Upper lobe of left lung (tissue), 6 donors: ENCODE measurements around the gene ATAD5. TPM values are rescaled to one million over a fixed set of nuclear protein-coding genes. Genes with fewer than 3 reads are reported as not detected.

Source experiments
- ATAC-seq, 2 donors: fragments of 200-7000 bp; cut with Tn5 transposase; one replicate each; pipeline ENCODE4 v1.9.1; 2022; ENCODE audit warnings: mild to moderate bottlenecking in 2 of 2, moderate library complexity in 2 of 2; ENCODE audit not compliant: low FRiP score in 2 of 2
- DNase-seq, 2 donors: peaks; one replicate each; pipeline ENCODE4 v3.0.0-alpha.2; 2019 to 2020
- H3K27ac ChIP-seq, 4 donors: fragments of 200-600 bp; sonication (generic); one replicate each; pipeline ENCODE4 v1.5.1; 2016 to 2019
- H3K27me3 ChIP-seq, 4 donors: fragments of 200-600 bp; sonication (generic); one replicate each; pipeline ENCODE4 v1.5.1; 2017 to 2019
- H3K36me3 ChIP-seq, 4 donors: fragments of 200-600 bp; sonication (generic); one replicate each; pipeline ENCODE4 v1.5.1; 2016 to 2019
- H3K4me1 ChIP-seq, 4 donors: fragments of 200-600 bp; sonication (generic); one replicate each; pipeline ENCODE4 v1.5.1; 2018 to 2019
- H3K4me3 ChIP-seq, 4 donors: fragments of 200-600 bp; sonication (generic); one replicate each; pipeline ENCODE4 v1.5.1; 2017 to 2019; ENCODE audit warnings: mild to moderate bottlenecking in 2 of 4, moderate library complexity in 1 of 4
- H3K9me3 ChIP-seq, 4 donors: fragments of 200-600 bp; sonication (generic); one replicate each; pipeline ENCODE4 v1.5.1; 2018 to 2019
- CTCF ChIP-seq, 6 experiments: fragments of 450-650 bp in 4 of 6; fragments of 200-600 bp in 2 of 6; sonication (generic) in 2 of 6; IDR thresholded peaks; one replicate each; pipeline ENCODE4 v1.5.1; 2016 to 2019; ENCODE audit warnings: antibody characterized with exemption in 6 of 6
- EP300 ChIP-seq, 4 donors: sonication (generic); formaldehyde crosslinking; IDR thresholded peaks; one replicate each; pipeline ENCODE4 v1.5.1; 2017; ENCODE audit warnings: antibody characterized with exemption in 4 of 4, control low read depth in 2 of 4
- POLR2A ChIP-seq, 4 donors: fragments of 450-650 bp; IDR thresholded peaks; one replicate each; pipeline ENCODE4 v1.5.1; 2016 to 2017; ENCODE audit warnings: antibody characterized with exemption in 4 of 4, mild to moderate bottlenecking in 2 of 4
- POLR2AphosphoS5 ChIP-seq, 2 donors: sonication (generic); formaldehyde crosslinking; IDR thresholded peaks; one replicate each; pipeline ENCODE4 v1.5.1; 2017; ENCODE audit warnings: antibody characterized with exemption in 2 of 2
- WGBS, 2 donors: methylation state at CpG; one replicate each; pipeline ENCODE4 v1.1.5; 2017 to 2018; 5-methylcytosine and 5-hydroxymethylcytosine counted together
- total RNA-seq, 6 donors: library from RNA; depleted of rRNA in 4 of 6; stranded (reverse); fragments of >200 nt in 4 of 6; gene quantifications; one replicate each; pipeline versions ENCODE4 v1.1.0 to v1.2.1, GENCODE V29; 2016 to 2021
- donor health status: DM: no; HTN: no; CAD: no; lungs with moderate emphysema.
- donor health status: DM: no; HTN: yes; CAD: no; lungs with severe emphysema.

The ATAD5 gene, protein sequence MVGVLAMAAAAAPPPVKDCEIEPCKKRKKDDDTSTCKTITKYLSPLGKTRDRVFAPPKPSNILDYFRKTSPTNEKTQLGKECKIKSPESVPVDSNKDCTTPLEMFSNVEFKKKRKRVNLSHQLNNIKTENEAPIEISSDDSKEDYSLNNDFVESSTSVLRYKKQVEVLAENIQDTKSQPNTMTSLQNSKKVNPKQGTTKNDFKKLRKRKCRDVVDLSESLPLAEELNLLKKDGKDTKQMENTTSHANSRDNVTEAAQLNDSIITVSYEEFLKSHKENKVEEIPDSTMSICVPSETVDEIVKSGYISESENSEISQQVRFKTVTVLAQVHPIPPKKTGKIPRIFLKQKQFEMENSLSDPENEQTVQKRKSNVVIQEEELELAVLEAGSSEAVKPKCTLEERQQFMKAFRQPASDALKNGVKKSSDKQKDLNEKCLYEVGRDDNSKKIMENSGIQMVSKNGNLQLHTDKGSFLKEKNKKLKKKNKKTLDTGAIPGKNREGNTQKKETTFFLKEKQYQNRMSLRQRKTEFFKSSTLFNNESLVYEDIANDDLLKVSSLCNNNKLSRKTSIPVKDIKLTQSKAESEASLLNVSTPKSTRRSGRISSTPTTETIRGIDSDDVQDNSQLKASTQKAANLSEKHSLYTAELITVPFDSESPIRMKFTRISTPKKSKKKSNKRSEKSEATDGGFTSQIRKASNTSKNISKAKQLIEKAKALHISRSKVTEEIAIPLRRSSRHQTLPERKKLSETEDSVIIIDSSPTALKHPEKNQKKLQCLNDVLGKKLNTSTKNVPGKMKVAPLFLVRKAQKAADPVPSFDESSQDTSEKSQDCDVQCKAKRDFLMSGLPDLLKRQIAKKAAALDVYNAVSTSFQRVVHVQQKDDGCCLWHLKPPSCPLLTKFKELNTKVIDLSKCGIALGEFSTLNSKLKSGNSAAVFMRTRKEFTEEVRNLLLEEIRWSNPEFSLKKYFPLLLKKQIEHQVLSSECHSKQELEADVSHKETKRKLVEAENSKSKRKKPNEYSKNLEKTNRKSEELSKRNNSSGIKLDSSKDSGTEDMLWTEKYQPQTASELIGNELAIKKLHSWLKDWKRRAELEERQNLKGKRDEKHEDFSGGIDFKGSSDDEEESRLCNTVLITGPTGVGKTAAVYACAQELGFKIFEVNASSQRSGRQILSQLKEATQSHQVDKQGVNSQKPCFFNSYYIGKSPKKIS (N-terminal part only)
- 1 to 10 TPM; 1.5 to 6.3 (median 1.9) TPM for total RNA-seq

- ATAC-seq: peak; percentile 97 to 99
- peak within 1 kb of the TSS in 3 of 4 donors; percentile 47 to 79 (median 58) for H3K27ac ChIP-seq
- no peaks in the 10 kb centered on the region for H3K9me3 ChIP-seq
- WGBS, 2 donors: 1% methylated on average over 32 to 57 of the region's 59 CpGs
- no peaks in the 10 kb centered on the region for H3K36me3 ChIP-seq
- H3K27me3 ChIP-seq: no peaks in the 10 kb centered on the region
- DNase-seq: peak; percentile 94 to 96
- H3K4me1 ChIP-seq: peaks cover 5 to 19% (median 8%) of the 10 kb centered on the region in 4 donors
- peak; percentile 68 to 96 for TF ChIP-seq POLR2AphosphoS5 (IDR thresholded peaks at IDR 0.05)
- TF ChIP-seq CTCF (IDR thresholded peaks at IDR 0.05): peak in 1 of 6 experiments; percentile 19
- peak in 1 of 4 donors; percentile 75 for TF ChIP-seq EP300 (IDR thresholded peaks at IDR 0.05)
- TF ChIP-seq POLR2A (IDR thresholded peaks at IDR 0.05): peak in 2 of 4 donors; percentile 19 to 26
- peak within 1 kb of the TSS; percentile 55 to 78 (median 64) for H3K4me3 ChIP-seq
Observed at GRCh38 chr17:30831663-30832437, at the start of gene ATAD5. Gene ATAD5, plus strand, starts transcription at chr17:30831966. Its CDS starts 382 bp downstream, at chr17:30832348.

DNA sequence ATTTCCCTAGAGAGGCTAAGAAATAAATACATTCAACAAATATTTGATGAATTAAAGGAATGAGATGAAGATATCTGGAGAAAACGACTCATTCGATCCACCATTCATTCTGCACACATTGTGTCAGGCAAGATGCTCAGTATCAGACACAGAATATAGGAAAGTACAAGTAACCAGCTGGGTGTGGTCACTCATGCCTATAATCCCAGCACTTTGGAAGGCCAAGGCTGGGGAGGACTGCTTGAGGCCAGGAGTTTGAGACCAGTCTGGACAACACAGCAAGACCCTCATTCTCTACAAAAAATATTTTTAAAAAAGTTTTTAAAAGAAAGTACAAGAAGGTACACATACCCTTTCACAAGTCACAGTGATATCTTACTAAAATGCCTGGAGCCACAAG lies 49.6 kb upstream of the ATAD5 start:
- Histone ChIP-seq H3K4me3 (no peak overlapping the region), H3K27me3 (no peaks in the 10 kb centered on the region), H3K4me1 (no peaks in the 10 kb centered on the region), H3K36me3 (peaks cover 4 to 58% (median 39%) of the 10 kb centered on the region in 4 donors), H3K27ac (no peak overlapping the region), H3K9me3 (no peaks in the 10 kb centered on the region)
- 85 to 96% methylated on average over 2 of the region's 2 CpGs for whole genome bisulfite sequencing, 2 donors
- ATAC-seq: no peak
- no peak for DNase-seq
- TF ChIP-seq EP300 (IDR thresholded peaks at IDR 0.05): no peak
- no peak for TF ChIP-seq POLR2AphosphoS5 (IDR thresholded peaks at IDR 0.05)
- TF ChIP-seq CTCF (IDR thresholded peaks at IDR 0.05): no peak
- TF ChIP-seq POLR2A (IDR thresholded peaks at IDR 0.05): no peak

DNA sequence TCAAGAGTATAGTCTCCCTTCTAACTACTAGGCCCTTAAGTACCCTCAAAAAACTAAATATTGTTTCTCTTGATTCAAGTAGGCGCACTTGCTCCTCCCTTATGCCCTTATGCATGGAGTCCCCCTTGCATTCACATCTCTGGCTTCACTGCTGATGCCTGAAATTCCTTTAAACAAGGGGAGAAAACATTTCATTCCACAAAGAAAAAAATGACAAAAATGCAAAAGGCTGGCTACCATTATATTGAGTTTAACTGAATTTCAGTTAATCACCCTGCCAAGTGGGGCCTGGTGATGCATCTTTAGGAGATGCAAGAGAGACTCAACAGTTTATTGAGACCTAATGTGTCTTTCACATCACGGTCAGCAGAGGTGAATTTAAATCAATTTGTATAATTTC lies 42.8 kb upstream of the ATAD5 start:
- DNase-seq (no peak), ATAC-seq (no peak)
- Histone ChIP-seq H3K27ac (no peak overlapping the region), H3K36me3 (peaks cover 11 to 89% (median 51%) of the 10 kb centered on the region in 4 donors), H3K9me3 (no peaks in the 10 kb centered on the region), H3K4me3 (no peak overlapping the region), H3K4me1 (no peaks in the 10 kb centered on the region), H3K27me3 (no peaks in the 10 kb centered on the region)
- WGBS, 2 donors: 87 to 92% methylated on average over 2 of the region's 2 CpGs
- TF ChIP-seq POLR2A (IDR thresholded peaks at IDR 0.05): no peak

DNA sequence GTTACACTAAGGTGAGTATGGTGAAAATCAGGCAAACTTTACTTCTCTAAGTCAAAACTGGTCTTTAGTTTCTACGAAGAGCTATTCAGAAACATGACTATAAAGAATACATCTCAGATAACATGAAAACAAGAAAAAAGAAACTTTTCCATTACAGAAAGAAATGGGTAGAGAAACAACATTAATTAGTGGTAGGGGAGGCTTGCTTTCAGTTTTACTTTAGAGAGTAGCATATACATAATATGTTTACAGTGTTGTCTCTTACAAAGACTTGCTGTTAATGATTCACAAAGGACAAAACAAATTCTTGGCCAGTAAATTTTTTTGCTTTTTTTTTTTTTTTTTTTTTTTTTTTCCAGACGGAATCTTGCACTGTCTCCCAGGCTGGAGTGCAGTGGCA lies 41.5 kb upstream of the ATAD5 start:
- no peak for TF ChIP-seq POLR2AphosphoS5 (IDR thresholded peaks at IDR 0.05)
- no peak for TF ChIP-seq EP300 (IDR thresholded peaks at IDR 0.05)
- TF ChIP-seq POLR2A (IDR thresholded peaks at IDR 0.05): no peak
- TF ChIP-seq CTCF (IDR thresholded peaks at IDR 0.05): no peak
- DNase-seq (no peak), ATAC-seq (no peak)
- H3K4me3 ChIP-seq: no peak overlapping the region
- H3K36me3 ChIP-seq: peaks cover 8 to 89% (median 51%) of the 10 kb centered on the region in 4 donors
- 60 to 79% methylated on average over 2 of the region's 2 CpGs for WGBS, 2 donors
- peak overlapping the region in 2 of 4 donors; percentile 7 to 53 for H3K27ac ChIP-seq
- no peaks in the 10 kb centered on the region for H3K4me1 ChIP-seq
- H3K9me3 ChIP-seq: no peaks in the 10 kb centered on the region
- H3K27me3 ChIP-seq: no peaks in the 10 kb centered on the region
